Keratinocyte (primary cell): ENCODE results near the gene CHM. TPM values are rescaled to one million over a fixed set of nuclear protein-coding genes. Genes with fewer than 3 reads are reported as not detected.
"Not testable (repeated sequence)": the region's sequence is repeated elsewhere in the genome, so short reads cannot be mapped to it uniquely, and the experiment has no call there.

Experiments used
- DNase-seq: peaks from one replicate; pipeline ENCODE4 v3.0.0-alpha.2; 2011; ENCODE audit warnings: low read depth, missing footprints, low spot score
- FAIRE-seq: peaks from 2 replicates; lab custom pipeline; 2011; peaks lifted over from hg19 to GRCh38; lab: Jason Lieb, UNC
- H2AFZ ChIP-seq: 2 replicates; pipeline ENCODE4 v1.6.0; 2012; ENCODE audit warnings: low read length, control low read depth, inconsistent platforms; ENCODE audit not compliant: control insufficient read depth
- H3K27ac ChIP-seq: 2 replicates; pipeline ENCODE4 v1.5.1; 2011; ENCODE audit warnings: low read length; ENCODE audit not compliant: control insufficient read depth, insufficient read depth
- H3K27me3 ChIP-seq: 3 replicates; pipeline ENCODE4 v1.6.0; 2011; ENCODE audit warnings: low read length; ENCODE audit not compliant: control insufficient read depth, insufficient read depth; ENCODE audit errors: extremely low read depth
- H3K36me3 ChIP-seq, 2 experiments: 2 replicates in 1 of 2; 3 replicates in 1 of 2; pipeline ENCODE4 v1.5.1; 2011; ENCODE audit warnings: low read length in 2 of 2, mild to moderate bottlenecking in 1 of 2; ENCODE audit not compliant: control insufficient read depth in 2 of 2, insufficient read depth in 2 of 2; ENCODE audit errors: extremely low read depth in 1 of 2
- H3K4me1 ChIP-seq: 3 replicates; pipeline ENCODE4 v1.5.1; 2011; ENCODE audit warnings: low read length; ENCODE audit not compliant: control insufficient read depth, insufficient read depth; ENCODE audit errors: extremely low read depth
- H3K4me2 ChIP-seq: 3 replicates; pipeline ENCODE4 v1.6.0; 2011; ENCODE audit warnings: low read depth, low read length; ENCODE audit not compliant: control insufficient read depth, insufficient read depth; ENCODE audit errors: extremely low read depth
- H3K4me3 ChIP-seq, 3 experiments: fragments of 200-600 bp in 1 of 3; sonication (generic) in 1 of 3; 2 replicates in 2 of 3; 3 replicates in 1 of 3; pipeline ENCODE4 v1.5.1; 2011 to 2016; ENCODE audit warnings: low read length in 3 of 3, mild to moderate bottlenecking in 3 of 3, control low read depth in 2 of 3, inconsistent platforms in 1 of 3, low read depth in 1 of 3, mixed read lengths in 1 of 3, mixed run types in 1 of 3, moderate library complexity in 1 of 3; ENCODE audit not compliant: control insufficient read depth in 2 of 3, insufficient read depth in 2 of 3; ENCODE audit errors: extremely low read depth in 1 of 3
- H3K79me2 ChIP-seq: 2 replicates; pipeline ENCODE4 v1.6.0; 2012; ENCODE audit warnings: low read length; ENCODE audit not compliant: control insufficient read depth, insufficient read depth
- H3K9ac ChIP-seq: 3 replicates; pipeline ENCODE4 v1.6.0; 2011; ENCODE audit warnings: low read length; ENCODE audit not compliant: control insufficient read depth, insufficient read depth; ENCODE audit errors: extremely low read depth
- H3K9me1 ChIP-seq: 3 replicates; pipeline ENCODE4 v1.6.0; 2011; ENCODE audit warnings: low read length; ENCODE audit not compliant: control insufficient read depth, insufficient read depth; ENCODE audit errors: extremely low read depth
- H3K9me3 ChIP-seq: 2 replicates; pipeline ENCODE4 v1.5.1; 2012; ENCODE audit warnings: low read depth, low read length; ENCODE audit not compliant: control insufficient read depth
- H4K20me1 ChIP-seq: 3 replicates; pipeline ENCODE4 v1.6.0; 2011; ENCODE audit warnings: low read length; ENCODE audit not compliant: control insufficient read depth, insufficient read depth; ENCODE audit errors: extremely low read depth
- CTCF ChIP-seq, 3 experiments: IDR thresholded peaks in 1 of 3; conservative IDR thresholded peaks in 1 of 3; optimal IDR thresholded peaks in 1 of 3; 2 replicates in 2 of 3; 3 replicates in 1 of 3; pipeline versions ENCODE3 to v1.5.1; 2011; ENCODE audit warnings: low read length in 3 of 3, mild to moderate bottlenecking in 3 of 3, moderate library complexity in 2 of 3, control low read depth in 1 of 3, inconsistent platforms in 1 of 3; ENCODE audit not compliant: insufficient read depth in 2 of 3; ENCODE audit errors: extremely low read depth in 1 of 3
- EZH2 ChIP-seq: IDR thresholded peaks from one replicate; pipeline ENCODE4 v1.6.1; 2012; ENCODE audit warnings: inconsistent platforms, mild to moderate bottlenecking, low read length, moderate library complexity
- dilution Hi-C: fragments of 300-500 bp; cut with MboI; formaldehyde crosslinking; loops from one replicate; pipeline ENCODE4 v1.7.0; 2020; ENCODE audit warnings: low sequenced_read_pairs; ENCODE audit not compliant: extremely low pct_ligation_motif_present
- polyA plus RNA-seq, 5 experiments: library from polyadenylated mRNA; depleted of rRNA in 3 of 5; stranded (reverse) in 3 of 5; stranded (forward) in 1 of 5; unstranded in 1 of 5; fragments of >200 nt; gene quantifications; 1 replicate in 1 of 5; 2 replicates in 3 of 5; 3 replicates in 1 of 5; pipeline versions ENCODE4 v1.2.1 to v1.2.3, GENCODE V29; 2011 to 2012; ENCODE audit warnings: missing spikeins in 2 of 5, low read depth in 1 of 5, low replicate concordance in 1 of 5

Gene CHM
- polyA plus RNA-seq, 1 donor (not counting 4 experiments of a cell fraction or from before 2014, with no cell fraction given) = 20.4 TPM

DNA sequence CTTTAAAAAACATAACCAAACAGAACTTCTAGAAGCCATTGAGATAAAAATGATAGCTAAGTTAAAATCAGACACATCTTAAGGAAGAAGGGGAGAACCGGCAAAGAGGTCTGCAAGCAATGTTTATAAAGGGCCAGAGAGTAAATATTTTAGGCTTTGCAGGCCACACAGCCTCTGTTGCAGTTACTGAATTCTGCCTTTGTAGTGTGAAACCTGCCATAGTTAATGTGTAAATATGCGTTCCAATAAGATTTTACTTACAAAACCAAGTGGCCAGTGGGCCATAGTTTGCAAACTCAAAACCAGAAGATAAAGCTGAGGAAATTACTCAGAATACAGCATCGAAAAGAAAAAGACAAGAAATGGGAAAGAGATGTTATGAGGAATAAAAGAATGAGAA, 33.6 kb downstream of the CHM start:
- dilution Hi-C loops = no loop called here
- no peaks in the 10 kb centered on the region for H3K27me3 ChIP-seq
- no peaks in the 10 kb centered on the region for H4K20me1 ChIP-seq
- no peak overlapping the region for H3K9ac ChIP-seq
- H3K4me3 ChIP-seq = no peak overlapping the region
- no peaks in the 10 kb centered on the region for H3K79me2 ChIP-seq
- H3K9me3 ChIP-seq = no peaks in the 10 kb centered on the region
- H3K4me1 ChIP-seq = no peaks in the 10 kb centered on the region
- no peak for DNase-seq
- H2AFZ ChIP-seq = no peak overlapping the region
- no peaks in the 10 kb centered on the region for H3K9me1 ChIP-seq
- no peak for FAIRE-seq
- H3K27ac ChIP-seq = no peak overlapping the region
- H3K4me2 ChIP-seq = no peak overlapping the region
- no peak for TF ChIP-seq CTCF (optimal IDR thresholded peaks at IDR 0.05 in 1 of 3, IDR thresholded peaks at IDR 0.05 in 1 of 3, conservative IDR thresholded peaks at IDR 0.05 in 1 of 3; ENCODE audit: extremely low read depth in 1 of 3, insufficient read depth in 2 of 3, low read length in 3 of 3)
- no peak for TF ChIP-seq EZH2
- H3K36me3 ChIP-seq = no peaks in the 10 kb centered on the region

GRCh38 chrX:86012188-86012587, 35.2 kb downstream of the CHM start:
- Histone ChIP-seq H3K4me1 (no peaks in the 10 kb centered on the region), H2AFZ (no peak overlapping the region), H4K20me1 (no peaks in the 10 kb centered on the region), H3K9me3 (no peaks in the 10 kb centered on the region), H3K36me3 (no peaks in the 10 kb centered on the region), H3K4me2 (no peak overlapping the region), H3K79me2 (no peaks in the 10 kb centered on the region), H3K4me3 (no peak overlapping the region), H3K27ac (no peak overlapping the region), H3K9me1 (no peaks in the 10 kb centered on the region), H3K9ac (no peak overlapping the region), H3K27me3 (no peaks in the 10 kb centered on the region)
- FAIRE-seq (no peak), DNase-seq (no peak)
- dilution Hi-C loops = no loop called here
- TF ChIP-seq CTCF (optimal IDR thresholded peaks at IDR 0.05 in 1 of 3, IDR thresholded peaks at IDR 0.05 in 1 of 3, conservative IDR thresholded peaks at IDR 0.05 in 1 of 3; ENCODE audit: extremely low read depth in 1 of 3, insufficient read depth in 2 of 3, low read length in 3 of 3) = no peak
- no peak for TF ChIP-seq EZH2

DNA sequence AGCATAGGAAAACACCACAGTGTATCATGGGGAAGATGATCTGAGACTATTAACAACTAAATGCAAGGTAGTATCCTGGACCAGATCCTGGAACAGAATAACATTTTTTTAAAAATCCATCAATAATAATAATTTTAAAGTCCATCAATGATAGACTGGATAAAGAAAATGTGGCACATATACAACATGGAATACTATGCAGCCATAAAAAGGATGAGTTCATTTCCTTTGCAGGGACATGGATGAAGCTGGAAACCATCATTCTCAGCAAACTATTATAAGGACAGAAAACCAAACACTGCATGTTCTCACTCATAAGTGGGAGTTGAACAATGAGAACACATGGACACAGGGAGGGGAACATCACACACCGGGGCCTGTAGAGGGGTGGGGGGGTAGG, 37.6 kb downstream of the CHM start:
- H3K9me3 ChIP-seq, H2AFZ ChIP-seq, H3K9me1 ChIP-seq, DNase-seq, H4K20me1 ChIP-seq, H3K4me3 ChIP-seq, FAIRE-seq, H3K79me2 ChIP-seq, H3K27me3 ChIP-seq, H3K4me1 ChIP-seq, H3K4me2 ChIP-seq, dilution Hi-C loops, H3K36me3 ChIP-seq, H3K9ac ChIP-seq, H3K27ac ChIP-seq: not testable (repeated sequence)

DNA sequence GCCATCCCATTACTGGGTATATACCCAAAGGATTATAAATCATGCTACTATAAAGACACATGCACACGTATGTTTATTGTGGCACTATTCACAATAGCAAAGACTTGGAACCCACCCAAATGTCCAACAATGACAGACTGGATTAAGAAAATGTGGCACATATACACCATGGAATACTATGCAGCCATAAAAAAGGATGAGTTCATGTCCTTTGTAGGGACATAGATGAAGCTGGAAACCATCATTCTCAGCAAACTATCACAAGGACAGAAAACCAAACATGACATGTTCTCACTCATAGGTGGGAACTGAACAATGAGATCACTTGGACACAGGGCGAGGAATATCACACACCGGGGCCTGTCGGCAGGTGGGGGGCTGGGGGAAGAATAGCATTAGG, 39.5 kb downstream of the CHM start:
- H3K9ac ChIP-seq, H2AFZ ChIP-seq, H4K20me1 ChIP-seq, H3K4me2 ChIP-seq, H3K9me1 ChIP-seq, H3K9me3 ChIP-seq, H3K4me1 ChIP-seq, H3K4me3 ChIP-seq, H3K27ac ChIP-seq, DNase-seq, H3K79me2 ChIP-seq, FAIRE-seq, H3K27me3 ChIP-seq, dilution Hi-C loops, H3K36me3 ChIP-seq: not testable (repeated sequence)
